Osteoblast (primary cell): ENCODE data around the gene IARS1. TPM values are rescaled to one million over a fixed set of nuclear protein-coding genes. Genes with fewer than 3 reads are reported as not detected.

Experiments
- DNase-seq: peaks from one replicate; pipeline ENCODE4 v3.0.0; 2011; ENCODE audit warnings: low spot score, mixed read lengths; ENCODE audit not compliant: insufficient read length; ENCODE audit errors: missing footprints
- H2AFZ ChIP-seq: 2 replicates; pipeline ENCODE4 v1.6.0; 2011; ENCODE audit warnings: mild to moderate bottlenecking, low read length
- H3K27ac ChIP-seq: 2 replicates; pipeline ENCODE4 v1.5.1; 2011; ENCODE audit warnings: mild to moderate bottlenecking, low read depth, low read length, moderate library complexity
- H3K27me3 ChIP-seq: 2 replicates; pipeline ENCODE4 v1.6.0; 2012; ENCODE audit warnings: mild to moderate bottlenecking, control low read depth, inconsistent platforms, low read length, moderate library complexity; ENCODE audit not compliant: insufficient read depth
- H3K36me3 ChIP-seq: 2 replicates; pipeline ENCODE4 v1.5.1; 2011; ENCODE audit warnings: mild to moderate bottlenecking, low read length, control low read depth, moderate library complexity; ENCODE audit not compliant: insufficient read depth
- H3K4me1 ChIP-seq: 2 replicates; pipeline ENCODE4 v1.5.1; 2011; ENCODE audit warnings: mild to moderate bottlenecking, low read length, control low read depth, moderate library complexity; ENCODE audit not compliant: insufficient read depth
- H3K4me2 ChIP-seq: 2 replicates; pipeline ENCODE4 v1.6.0; 2011; ENCODE audit warnings: mild to moderate bottlenecking, low read length; ENCODE audit not compliant: insufficient read depth
- H3K4me3 ChIP-seq: fragments of 200-600 bp; sonication (generic); 3 replicates; pipeline ENCODE4 v1.5.1; 2012; ENCODE audit warnings: mild to moderate bottlenecking, low read length, inconsistent platforms; ENCODE audit not compliant: insufficient read depth
- H3K79me2 ChIP-seq: 2 replicates; pipeline ENCODE4 v1.6.0; 2012; ENCODE audit warnings: mild to moderate bottlenecking, low read length, control low read depth, inconsistent platforms; ENCODE audit not compliant: insufficient read depth
- H3K9me3 ChIP-seq: 2 replicates; pipeline ENCODE4 v1.5.1; 2011; ENCODE audit warnings: low read depth, low read length, control low read depth
- H4K20me1 ChIP-seq: 2 replicates; pipeline ENCODE4 v1.6.0; 2012; ENCODE audit warnings: mild to moderate bottlenecking, low read length, control low read depth; ENCODE audit not compliant: insufficient read depth
- total RNA-seq: library from RNA; depleted of rRNA; stranded (reverse); fragments of >200 nt; gene quantifications from 2 replicates; pipeline ENCODE4 v1.2.3, GENCODE V29; 2012
- TF ChIP-seq, protein P1 (sequence below): IDR thresholded peaks from 2 replicates; pipeline ENCODE4 v1.5.1; 2011; ENCODE audit warnings: mild to moderate bottlenecking, low read depth, low read length, moderate library complexity; ENCODE audit errors: extremely low read depth

IARS1 gene
- total RNA-seq, 1 donor, result 529 TPM

DNA sequence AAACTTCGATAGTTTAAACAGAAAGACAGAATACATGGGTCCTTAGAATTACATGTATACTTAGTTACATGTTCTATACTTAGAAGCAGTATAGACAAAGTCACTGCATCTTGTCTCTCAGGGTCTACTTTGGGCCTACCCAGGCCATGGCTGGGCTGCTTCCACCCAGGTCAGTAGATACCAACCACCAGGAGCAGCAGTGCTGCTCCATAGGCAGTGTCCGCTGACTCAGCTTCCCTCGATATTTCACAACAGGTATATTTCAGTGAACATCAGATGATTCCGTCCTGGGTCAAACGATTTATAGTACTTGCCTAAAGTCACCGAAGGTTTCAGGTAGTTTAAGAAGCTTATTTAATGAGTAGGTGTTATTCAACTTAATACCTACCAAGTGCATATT lies 18.0 kb downstream of the IARS1 start:
- no peak overlapping the region for H3K4me2 ChIP-seq
- TF ChIP-seq, protein P1, sequence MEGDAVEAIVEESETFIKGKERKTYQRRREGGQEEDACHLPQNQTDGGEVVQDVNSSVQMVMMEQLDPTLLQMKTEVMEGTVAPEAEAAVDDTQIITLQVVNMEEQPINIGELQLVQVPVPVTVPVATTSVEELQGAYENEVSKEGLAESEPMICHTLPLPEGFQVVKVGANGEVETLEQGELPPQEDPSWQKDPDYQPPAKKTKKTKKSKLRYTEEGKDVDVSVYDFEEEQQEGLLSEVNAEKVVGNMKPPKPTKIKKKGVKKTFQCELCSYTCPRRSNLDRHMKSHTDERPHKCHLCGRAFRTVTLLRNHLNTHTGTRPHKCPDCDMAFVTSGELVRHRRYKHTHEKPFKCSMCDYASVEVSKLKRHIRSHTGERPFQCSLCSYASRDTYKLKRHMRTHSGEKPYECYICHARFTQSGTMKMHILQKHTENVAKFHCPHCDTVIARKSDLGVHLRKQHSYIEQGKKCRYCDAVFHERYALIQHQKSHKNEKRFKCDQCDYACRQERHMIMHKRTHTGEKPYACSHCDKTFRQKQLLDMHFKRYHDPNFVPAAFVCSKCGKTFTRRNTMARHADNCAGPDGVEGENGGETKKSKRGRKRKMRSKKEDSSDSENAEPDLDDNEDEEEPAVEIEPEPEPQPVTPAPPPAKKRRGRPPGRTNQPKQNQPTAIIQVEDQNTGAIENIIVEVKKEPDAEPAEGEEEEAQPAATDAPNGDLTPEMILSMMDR, result no peak
- no peak overlapping the region for H3K4me3 ChIP-seq
- peaks cover 32% of the 10 kb centered on the region for H3K79me2 ChIP-seq
- no peaks in the 10 kb centered on the region for H3K27me3 ChIP-seq
- peaks cover 95% of the 10 kb centered on the region for H3K36me3 ChIP-seq
- peaks cover 16% of the 10 kb centered on the region for H3K4me1 ChIP-seq
- no peaks in the 10 kb centered on the region for H3K9me3 ChIP-seq
- H4K20me1 ChIP-seq, result no peaks in the 10 kb centered on the region
- no peak for DNase-seq
- no peak overlapping the region for H2AFZ ChIP-seq
- H3K27ac ChIP-seq, result peak overlapping the region; percentile 45

DNA sequence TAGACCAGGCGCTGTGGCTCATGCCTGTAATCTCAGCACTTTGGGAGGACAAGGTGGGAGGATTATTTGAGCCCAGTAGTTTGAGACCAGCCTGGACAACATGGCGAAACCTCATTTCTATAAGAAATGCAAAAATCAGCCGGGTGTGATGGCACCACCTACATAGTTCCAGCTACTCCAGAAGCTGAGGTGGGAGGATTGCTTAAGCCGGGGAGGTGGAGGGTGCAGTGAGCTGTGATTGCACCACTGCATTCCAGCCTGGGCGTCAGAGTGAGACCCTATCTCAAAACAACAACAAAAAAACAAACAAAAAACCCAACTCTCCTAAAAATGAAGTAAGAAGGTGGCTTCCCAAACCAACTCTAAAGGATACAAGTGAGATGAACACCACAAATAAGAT lies 23.0 kb downstream of the IARS1 start:
- TF ChIP-seq, protein P1, result no peak
- Histone ChIP-seq H3K4me1 (no peaks in the 10 kb centered on the region), H2AFZ (no peak overlapping the region), H3K4me2 (no peak overlapping the region), H3K36me3 (peaks cover 98% of the 10 kb centered on the region), H3K9me3 (no peaks in the 10 kb centered on the region), H3K27me3 (no peaks in the 10 kb centered on the region), H4K20me1 (peaks cover 4% of the 10 kb centered on the region), H3K4me3 (no peak overlapping the region), H3K79me2 (peaks cover 24% of the 10 kb centered on the region), H3K27ac (no peak overlapping the region)
- DNase-seq, result no peak

DNA sequence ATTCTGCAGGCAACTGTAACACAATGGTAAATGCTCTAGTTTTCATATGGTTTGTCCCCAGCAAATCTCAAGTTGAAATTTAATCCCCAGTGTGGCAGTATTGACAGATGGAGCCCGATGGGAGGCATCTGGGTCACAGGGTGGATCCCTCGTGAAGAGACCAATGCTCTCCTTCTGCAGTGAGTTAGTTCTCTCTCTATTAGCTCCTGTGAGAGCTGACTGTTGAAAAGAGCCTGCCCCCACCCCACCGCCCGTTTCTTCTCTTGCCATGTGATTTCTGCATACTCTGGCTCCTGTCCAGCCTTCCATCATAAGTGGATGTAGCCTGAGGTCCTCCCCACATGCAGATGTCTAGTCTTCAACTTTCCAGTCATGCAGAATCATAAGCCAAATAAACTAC lies 27.0 kb downstream of the IARS1 start:
- H3K4me2 ChIP-seq, result no peak overlapping the region
- H3K36me3 ChIP-seq, result peaks cover 98% of the 10 kb centered on the region
- H3K4me3 ChIP-seq, result no peak overlapping the region
- peaks cover 9% of the 10 kb centered on the region for H4K20me1 ChIP-seq
- no peaks in the 10 kb centered on the region for H3K9me3 ChIP-seq
- H3K27me3 ChIP-seq, result no peaks in the 10 kb centered on the region
- peaks cover 15% of the 10 kb centered on the region for H3K79me2 ChIP-seq
- no peaks in the 10 kb centered on the region for H3K4me1 ChIP-seq
- no peak for DNase-seq
- no peak overlapping the region for H2AFZ ChIP-seq
- H3K27ac ChIP-seq, result no peak overlapping the region
- TF ChIP-seq, protein P1, result no peak

DNA sequence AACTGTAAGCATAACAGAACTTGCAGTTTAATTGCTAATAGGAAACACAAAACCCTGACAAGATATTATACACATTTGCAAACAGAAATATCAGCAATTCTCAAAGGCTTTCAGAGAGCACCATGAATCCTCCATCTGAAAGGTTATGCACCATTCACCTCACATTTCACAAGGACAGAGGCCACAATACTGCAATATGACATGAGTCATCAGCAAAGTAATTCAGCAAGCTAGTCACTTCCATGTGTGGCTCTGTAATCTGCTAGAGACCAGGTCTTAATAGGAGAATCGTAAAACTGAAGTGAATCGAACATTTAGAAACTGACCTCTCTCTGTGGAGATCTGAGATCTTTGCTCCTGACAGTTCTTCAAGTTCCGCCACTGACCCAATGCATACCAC lies 28.3 kb downstream of the IARS1 start:
- H3K27ac ChIP-seq, result no peak overlapping the region
- peaks cover 9% of the 10 kb centered on the region for H4K20me1 ChIP-seq
- no peaks in the 10 kb centered on the region for H3K4me1 ChIP-seq
- H3K4me3 ChIP-seq, result no peak overlapping the region
- H3K79me2 ChIP-seq, result peaks cover 15% of the 10 kb centered on the region
- peaks cover 97% of the 10 kb centered on the region for H3K36me3 ChIP-seq
- no peaks in the 10 kb centered on the region for H3K9me3 ChIP-seq
- TF ChIP-seq, protein P1, result no peak
- H3K27me3 ChIP-seq, result no peaks in the 10 kb centered on the region
- H3K4me2 ChIP-seq, result no peak overlapping the region
- H2AFZ ChIP-seq, result no peak overlapping the region
- no peak for DNase-seq
